Adrenal gland (tissue), 12 donors: ENCODE data around the gene PKP4. TPM values are rescaled to one million over a fixed set of nuclear protein-coding genes. Genes with fewer than 3 reads are reported as not detected.

Experiments
- DNase-seq, 7 donors: peaks; one replicate each; pipeline ENCODE4 v3.0.0-alpha.2; 2019 to 2020
- H3K27ac ChIP-seq, 5 donors: fragments of 200-600 bp; sonication (generic) in 4 of 5; 1 replicate in 3 of 5; 2 replicates in 2 of 5; pipeline versions ENCODE4 v1.5.1 to v1.8.0; 2016 to 2020; ENCODE audit warnings: mild to moderate bottlenecking in 1 of 5
- H3K27me3 ChIP-seq: fragments of 200-600 bp; 2 replicates; pipeline ENCODE4 v1.8.0; 2021
- H3K36me3 ChIP-seq, 2 donors: fragments of 200-600 bp; replicated peaks in 1 of 2; 1 replicate in 1 of 2; 2 replicates in 1 of 2; pipeline versions ENCODE4 v1.5.1 to v1.8.0; 2018 to 2022
- H3K4me1 ChIP-seq, 2 donors: fragments of 200-600 bp; replicated peaks in 1 of 2; 1 replicate in 1 of 2; 2 replicates in 1 of 2; pipeline versions ENCODE4 v1.5.1 to v1.8.0; 2018 to 2021
- H3K4me3 ChIP-seq, 4 donors: fragments of 200-600 bp; sonication (generic) in 3 of 4; one replicate each; pipeline ENCODE4 v1.5.1; 2016 to 2018
- H3K9me3 ChIP-seq, 3 donors: fragments of 200-600 bp; sonication (generic) in 1 of 3; replicated peaks in 1 of 3; 1 replicate in 2 of 3; 2 replicates in 1 of 3; pipeline versions ENCODE4 v1.5.1 to v1.8.0; 2016 to 2021
- CTCF ChIP-seq, 6 experiments: fragments of 450-650 bp in 4 of 6; fragments of 200-600 bp in 2 of 6; sonication (generic) in 1 of 6; IDR thresholded peaks; 1 replicate in 5 of 6; 2 replicates in 1 of 6; pipeline versions ENCODE4 v1.5.1 to v1.8.0; 2016 to 2021; ENCODE audit warnings: antibody characterized with exemption in 6 of 6, mild to moderate bottlenecking in 2 of 6, moderate library complexity in 1 of 6
- POLR2A ChIP-seq, 2 donors: fragments of 450-650 bp; IDR thresholded peaks; one replicate each; pipeline ENCODE4 v1.6.1; 2017; ENCODE audit warnings: antibody characterized with exemption in 2 of 2, mild to moderate bottlenecking in 2 of 2, moderate library complexity in 1 of 2
- WGBS, 4 donors: extraction: QIAGEN DNeasy Blood & Tissue Kit in 2 of 4; methylation state at CpG; one replicate each; pipeline versions ENCODE4 v1.1.5 to v1.1.7; 2013 to 2017; 5-methylcytosine and 5-hydroxymethylcytosine counted together
- intact Hi-C, 2 donors: fragments of 100-400 bp; cut with DNase I; formaldehyde crosslinking; loops; one replicate each; pipeline versions ENCODE4 v1.14.1 to v1.15.0; 2022 to 2023
- polyA plus RNA-seq, 3 donors: library from polyadenylated mRNA; stranded (reverse); fragments of 200-250 nt in 2 of 3; fragments of 350-450 nt in 1 of 3; fragmentation: Illumina TruSeq in 1 of 3; extraction: RNeasy Lipid Tissue Mini Kit (QIAGEN cat#74804) in 1 of 3; gene quantifications; one replicate each; pipeline ENCODE4 v1.2.3, GENCODE V29; 2013 to 2014
- total RNA-seq, 9 donors: library from RNA; depleted of rRNA in 4 of 9; stranded (reverse); fragments of >200 nt in 4 of 9; fragments of 120-200 nt in 1 of 9; fragmentation: NEBNext Ultra II Directional in 1 of 9; extraction: Animal tissue kit (Norgen Biotek cat#: 25700) in 1 of 9; gene quantifications; one replicate each; pipeline versions ENCODE4 v1.1.0 to v1.2.4, GENCODE V29; 2013 to 2023
- donor health status: healthy with polysubstance abuse.
- donor health status: Bipolar disorder and iron deficiency.
- donor health status: DM: yes; HTN: yes; CAD: no.
- donor health status: DM: no; HTN: no; CAD: no.
- donor health status: DM: no; HTN: no; CAD: no.
- donor health status: DM: yes; HTN: yes; CAD: no.

PKP4 gene
- total and polyA plus RNA-seq, 12 donors, result 15.6 to 34.9 (median 23.3) TPM

DNA sequence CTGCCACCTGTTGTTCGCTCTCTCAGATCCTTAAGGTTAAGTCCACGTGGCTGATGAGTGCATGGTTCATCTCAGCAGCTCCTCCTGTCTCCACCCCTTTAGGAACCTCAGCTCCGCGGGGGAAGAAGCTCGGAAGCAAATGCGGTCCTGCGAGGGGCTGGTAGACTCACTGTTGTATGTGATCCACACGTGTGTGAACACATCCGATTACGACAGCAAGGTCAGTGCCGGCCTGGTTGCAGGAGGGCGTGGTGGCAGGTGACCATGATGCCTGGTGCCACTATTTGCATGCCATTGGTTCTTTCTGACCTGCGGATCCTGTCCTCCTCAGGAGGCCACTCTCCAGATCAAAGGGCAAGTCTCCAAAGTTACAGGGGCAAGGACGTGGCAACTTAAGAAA lies 204.5 kb downstream of the PKP4 start:
- intact Hi-C loops, result no loop called here
- TF ChIP-seq CTCF (IDR thresholded peaks at IDR 0.05) (no peak), POLR2A (IDR thresholded peaks at IDR 0.05) (no peak)

GRCh38 chr2:158662421-158662820 lies 205.7 kb downstream of the PKP4 start:
- no peak for TF ChIP-seq CTCF (IDR thresholded peaks at IDR 0.05)
- TF ChIP-seq POLR2A (IDR thresholded peaks at IDR 0.05), result no peak
- Histone ChIP-seq H3K27ac (no peak overlapping the region), H3K36me3 (peaks cover 0 to 9% of the 10 kb centered on the region in 2 donors), H3K4me1 (no peaks in the 10 kb centered on the region), H3K27me3 (no peaks in the 10 kb centered on the region), H3K4me3 (no peak overlapping the region), H3K9me3 (no peaks in the 10 kb centered on the region)
- DNase-seq, result no peak
- WGBS, 4 donors, result 93 to 96% (median 95%) methylated on average over 6 of the region's 6 CpGs
- intact Hi-C loops, result no loop called here

More for the DNA sequence above, 204.5 kb downstream of the PKP4 start:
- no peak for DNase-seq
- no peak overlapping the region for H3K4me3 ChIP-seq
- H3K4me1 ChIP-seq, result no peaks in the 10 kb centered on the region
- H3K36me3 ChIP-seq, result peaks cover 0 to 9% of the 10 kb centered on the region in 2 donors
- 96% methylated on average over 14 of the region's 14 CpGs for WGBS, 4 donors
- no peak overlapping the region for H3K27ac ChIP-seq
- no peaks in the 10 kb centered on the region for H3K27me3 ChIP-seq
- no peaks in the 10 kb centered on the region for H3K9me3 ChIP-seq

- 94 to 95% (median 95%) methylated on average over 6 of the region's 6 CpGs for WGBS, 4 donors
- Histone ChIP-seq H3K36me3 (peaks cover 0 to 9% of the 10 kb centered on the region in 2 donors), H3K4me1 (no peaks in the 10 kb centered on the region), H3K9me3 (no peaks in the 10 kb centered on the region), H3K27ac (no peak overlapping the region), H3K27me3 (no peaks in the 10 kb centered on the region), H3K4me3 (no peak overlapping the region)
- TF ChIP-seq POLR2A (IDR thresholded peaks at IDR 0.05) (no peak), CTCF (IDR thresholded peaks at IDR 0.05) (no peak)
- no peak for DNase-seq
- intact Hi-C loops, result no loop called here
These were observed 207.0 kb downstream of the PKP4 start for GRCh38 chr2:158663796-158664195.

DNA sequence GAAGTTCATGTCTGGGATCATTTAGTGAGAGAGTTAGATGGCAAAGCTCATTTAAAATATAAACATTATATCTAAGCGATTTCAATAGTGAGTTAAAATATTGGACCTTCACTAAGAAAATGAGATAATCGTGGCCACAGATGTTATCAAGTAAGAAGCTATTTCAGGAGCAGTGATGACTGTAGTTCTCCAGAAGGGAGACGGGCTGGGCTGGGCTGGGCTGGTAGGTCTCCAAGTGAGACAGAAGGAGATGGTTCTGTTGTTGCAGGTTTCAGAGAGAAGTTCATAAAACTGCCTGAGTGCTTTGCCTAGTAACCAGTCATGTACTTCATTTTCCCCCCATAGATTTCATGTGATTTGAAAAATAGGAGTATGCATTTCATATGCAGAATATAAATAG lies 208.2 kb downstream of the PKP4 start:
- WGBS, 4 donors, result 60 to 70% (median 64%) methylated on average over 3 of the region's 3 CpGs

More for the DNA sequence above, 208.2 kb downstream of the PKP4 start:
- no peak overlapping the region for H3K27ac ChIP-seq
- intact Hi-C loops, result no loop called here
- H3K27me3 ChIP-seq, result no peaks in the 10 kb centered on the region
- no peaks in the 10 kb centered on the region for H3K4me1 ChIP-seq
- H3K4me3 ChIP-seq, result no peak overlapping the region
- TF ChIP-seq CTCF (IDR thresholded peaks at IDR 0.05) (no peak), POLR2A (IDR thresholded peaks at IDR 0.05) (no peak)
- DNase-seq, result no peak
- no peaks in the 10 kb centered on the region for H3K9me3 ChIP-seq
- H3K36me3 ChIP-seq, result peaks cover 0 to 9% of the 10 kb centered on the region in 2 donors
